Activated naive CD4-positive, alpha-beta T cell treated with anti-CD3 and anti-CD28 coated beads, Interleukin-2, amount 50 U/mL, for 16 hours (primary cell): ENCODE results near the gene TFAP2C.
"Not testable (repeated sequence)": the region's sequence is repeated elsewhere in the genome, so short reads cannot be mapped to it uniquely, and the experiment has no call there.

Source experiments
- DNase-seq: peaks from one replicate; pipeline ENCODE4 v3.0.0-alpha.2; 2020

TFAP2C gene

GRCh38 chr20:56657879-56658278 lies 28.8 kb downstream of the TFAP2C start:
- DNase-seq = no peak

GRCh38 chr20:56658341-56658947 lies 29.3 kb downstream of the TFAP2C start:
- DNase-seq = not testable (repeated sequence)

GRCh38 chr20:56663660-56664059 lies 34.6 kb downstream of the TFAP2C start:
- no peak for DNase-seq

- no peak for DNase-seq
Observed at GRCh38 chr20:56664796-56665195, 35.7 kb downstream of the TFAP2C start.

- no peak for DNase-seq
Observed at GRCh38 chr20:56665806-56666205, 36.7 kb downstream of the TFAP2C start.

GRCh38 chr20:56673450-56673849 lies 44.3 kb downstream of the TFAP2C start:
- DNase-seq = no peak

- no peak for DNase-seq
Observed at GRCh38 chr20:56676001-56676400, 46.9 kb downstream of the TFAP2C start.

GRCh38 chr20:56676679-56677078 lies 47.6 kb downstream of the TFAP2C start:
- DNase-seq = no peak

GRCh38 chr20:56683077-56683865 lies 54.2 kb downstream of the TFAP2C start:
- no peak for DNase-seq

- no peak for DNase-seq
Observed at GRCh38 chr20:56685879-56686278, 56.8 kb downstream of the TFAP2C start.

GRCh38 chr20:56687061-56687460 lies 58.0 kb downstream of the TFAP2C start:
- no peak for DNase-seq

GRCh38 chr20:56688106-56688505 lies 59.0 kb downstream of the TFAP2C start:
- DNase-seq = no peak
